Mononuclear cell (primary cell): ENCODE results near the gene IL18BP. TPM values are rescaled to one million over a fixed set of nuclear protein-coding genes. Genes with fewer than 3 reads are reported as not detected.

ENCODE experiments used
- H3K27me3 ChIP-seq: 2 replicates; pipeline ENCODE4 v1.6.0; 2011; ENCODE audit warnings: low read length, control low read depth; ENCODE audit not compliant: insufficient read depth
- H3K4me1 ChIP-seq: 2 replicates; pipeline ENCODE4 v1.5.1; 2011; ENCODE audit warnings: mild to moderate bottlenecking, low read length, control low read depth; ENCODE audit not compliant: insufficient read depth
- H3K4me3 ChIP-seq: 2 replicates; pipeline ENCODE4 v1.5.1; 2011; ENCODE audit warnings: mild to moderate bottlenecking, low read length, moderate library complexity
- H3K9me3 ChIP-seq: 2 replicates; pipeline ENCODE4 v1.5.1; 2011; ENCODE audit warnings: low read depth, mild to moderate bottlenecking, control low read depth, low read length
- total RNA-seq: library from RNA; depleted of rRNA; stranded (reverse); fragments of >200 nt; gene quantifications from one replicate; pipeline ENCODE4 v1.2.3, GENCODE V29; 2012

Gene IL18BP
- total RNA-seq, 1 donor: 9.6 TPM

DNA sequence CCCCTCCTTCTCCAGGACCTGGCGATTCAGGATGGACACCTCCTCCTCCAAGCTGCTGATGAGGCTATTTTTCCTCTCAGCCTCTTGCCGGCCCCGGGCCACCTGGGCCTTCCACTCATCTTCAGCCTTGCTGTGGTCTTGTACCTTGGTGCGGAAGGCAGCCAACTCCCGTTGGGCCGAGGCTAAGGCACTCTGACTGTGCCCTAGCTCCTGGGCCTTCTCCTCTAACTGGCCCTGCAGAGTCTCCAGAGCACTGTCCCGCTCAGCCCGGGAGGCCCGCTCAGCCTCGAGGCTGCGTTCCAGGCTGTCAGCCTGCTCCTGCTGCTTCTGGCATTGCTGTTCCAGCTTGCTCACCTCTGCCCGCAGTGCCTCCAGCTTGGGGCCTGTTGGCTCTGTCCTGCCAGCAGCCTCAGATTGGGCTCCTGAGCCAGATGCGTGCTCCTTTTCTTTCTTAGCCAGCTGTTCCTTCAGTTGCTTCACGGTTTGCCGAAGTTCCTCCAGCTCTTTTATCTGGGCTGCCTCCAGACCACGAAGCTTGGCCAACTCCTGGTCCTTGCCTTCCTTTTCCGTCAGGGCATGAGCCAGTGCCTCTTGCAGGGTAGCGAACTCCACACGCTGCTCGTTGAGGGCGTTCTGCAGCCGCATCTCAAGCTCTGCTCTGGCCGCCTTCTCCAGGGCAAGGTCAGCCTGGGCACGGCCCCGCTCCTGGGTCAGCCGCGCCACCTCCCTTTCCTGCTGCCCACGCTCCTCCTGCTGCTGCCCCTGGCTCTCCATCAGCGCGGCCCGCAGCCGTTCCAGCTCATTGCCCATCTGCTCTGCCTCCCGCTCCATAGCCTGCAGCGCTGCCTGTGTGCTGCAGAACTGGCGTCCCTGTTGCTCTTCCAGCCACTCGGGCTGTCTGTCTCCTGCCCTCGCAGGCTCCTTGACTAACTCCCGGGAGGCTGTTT is 15.3 kb downstream of the IL18BP start:
- no peaks in the 10 kb centered on the region for H3K9me3 ChIP-seq
- H3K4me1 ChIP-seq: no peaks in the 10 kb centered on the region
- no peaks in the 10 kb centered on the region for H3K27me3 ChIP-seq
- no peak overlapping the region for H3K4me3 ChIP-seq

DNA sequence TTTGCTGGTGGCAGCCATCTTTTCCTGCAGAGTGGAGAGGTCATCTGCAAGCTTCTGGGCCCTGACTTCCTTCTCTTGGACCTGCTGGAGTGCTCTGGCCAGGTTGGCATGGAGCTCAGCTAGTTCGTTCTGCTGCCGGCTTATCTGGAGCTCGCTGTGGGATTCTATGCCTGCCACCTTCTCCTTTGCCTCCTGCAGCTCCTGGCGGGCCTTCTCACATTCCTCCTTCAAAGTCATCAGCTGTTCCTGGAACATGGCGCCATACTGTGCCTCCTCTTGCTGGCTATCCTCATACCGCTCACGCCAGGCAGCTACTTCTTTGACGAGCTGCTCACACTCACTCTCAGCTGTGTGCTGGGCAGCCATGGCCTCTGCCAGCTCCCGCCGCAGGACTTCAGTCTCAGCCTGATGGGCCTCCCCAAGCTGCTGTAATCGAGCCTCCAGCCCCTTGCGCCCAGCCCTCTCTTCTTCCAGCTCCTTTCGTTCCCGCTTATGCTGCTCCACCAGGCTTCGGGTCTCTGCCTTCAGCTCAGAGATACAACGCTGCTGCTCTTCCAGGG is 16.1 kb downstream of the IL18BP start:
- no peaks in the 10 kb centered on the region for H3K9me3 ChIP-seq
- H3K4me3 ChIP-seq: no peak overlapping the region
- H3K4me1 ChIP-seq: no peaks in the 10 kb centered on the region
- no peaks in the 10 kb centered on the region for H3K27me3 ChIP-seq

DNA sequence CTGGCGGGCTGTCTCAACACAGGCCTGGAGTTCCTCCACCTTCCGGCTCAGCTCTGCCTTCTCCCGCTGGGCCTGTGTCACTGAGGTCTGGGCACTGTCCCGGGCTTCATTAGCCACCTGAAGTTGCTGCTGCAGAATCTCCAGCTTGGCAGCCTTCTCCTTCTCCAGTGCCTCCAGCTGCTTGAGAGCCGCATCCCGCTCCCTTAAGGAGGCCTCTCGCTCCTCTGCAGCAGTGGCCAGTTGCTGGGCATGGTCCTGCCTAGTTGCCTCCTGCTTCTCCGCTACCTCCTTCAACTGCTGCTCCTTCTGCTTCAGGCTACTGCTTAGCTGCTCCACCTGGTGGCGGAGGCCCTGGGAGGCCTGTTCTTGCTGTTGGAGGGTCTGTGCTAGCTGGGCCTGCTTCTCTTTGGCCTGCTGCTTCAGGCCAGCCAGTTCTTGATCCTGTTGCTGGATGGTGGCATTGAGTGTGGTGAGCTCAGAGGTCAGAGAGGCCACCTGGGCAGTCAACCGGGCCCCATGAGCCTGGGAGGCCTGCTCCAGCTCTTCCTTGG is 16.9 kb downstream of the IL18BP start:
- H3K27me3 ChIP-seq: no peaks in the 10 kb centered on the region
- H3K9me3 ChIP-seq: no peaks in the 10 kb centered on the region
- H3K4me1 ChIP-seq: no peaks in the 10 kb centered on the region
- no peak overlapping the region for H3K4me3 ChIP-seq

DNA sequence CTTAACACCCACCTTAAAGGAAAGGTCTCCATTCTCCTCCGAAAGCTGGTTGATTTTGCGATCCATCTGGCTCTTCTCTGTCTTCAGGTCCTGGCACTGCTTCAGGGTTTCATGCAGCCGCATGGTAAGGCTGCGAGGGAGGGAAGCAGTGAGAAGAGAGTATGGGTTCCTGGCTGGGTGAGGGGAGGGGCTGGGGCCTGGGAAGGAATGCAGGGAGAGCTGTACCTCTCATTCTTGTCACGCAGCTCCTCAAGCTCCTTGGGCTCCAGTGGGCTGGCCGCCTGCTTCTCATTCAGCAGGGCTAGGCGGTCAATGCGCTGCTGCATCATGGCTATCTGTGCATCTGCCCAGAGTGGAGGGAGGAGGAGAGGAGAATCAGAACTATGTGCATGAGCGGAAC is 19.5 kb downstream of the IL18BP start:
- H3K9me3 ChIP-seq: no peaks in the 10 kb centered on the region
- no peaks in the 10 kb centered on the region for H3K4me1 ChIP-seq
- H3K4me3 ChIP-seq: no peak overlapping the region
- no peaks in the 10 kb centered on the region for H3K27me3 ChIP-seq

DNA sequence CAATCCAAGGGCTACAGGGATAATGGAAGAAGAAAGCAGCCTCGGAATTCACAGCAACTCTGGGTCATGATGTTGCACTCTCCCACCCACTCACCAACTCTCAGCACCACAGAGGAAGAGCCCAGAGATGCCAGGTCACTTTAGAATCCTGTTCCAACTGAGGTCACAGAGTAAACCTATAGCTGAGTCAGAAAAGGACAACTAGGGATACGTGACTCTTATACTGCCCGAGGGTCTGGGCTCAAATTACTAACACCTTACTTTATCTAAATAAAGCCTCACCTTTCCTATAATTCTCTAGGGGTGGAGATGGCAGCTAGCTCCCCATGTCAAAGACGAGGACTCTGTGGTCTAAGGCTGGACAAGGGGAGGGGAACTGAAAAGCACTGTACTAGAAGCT is 24.6 kb downstream of the IL18BP start:
- Histone ChIP-seq H3K4me3 (no peak overlapping the region), H3K9me3 (no peaks in the 10 kb centered on the region), H3K27me3 (no peaks in the 10 kb centered on the region), H3K4me1 (peaks cover 7% of the 10 kb centered on the region)

DNA sequence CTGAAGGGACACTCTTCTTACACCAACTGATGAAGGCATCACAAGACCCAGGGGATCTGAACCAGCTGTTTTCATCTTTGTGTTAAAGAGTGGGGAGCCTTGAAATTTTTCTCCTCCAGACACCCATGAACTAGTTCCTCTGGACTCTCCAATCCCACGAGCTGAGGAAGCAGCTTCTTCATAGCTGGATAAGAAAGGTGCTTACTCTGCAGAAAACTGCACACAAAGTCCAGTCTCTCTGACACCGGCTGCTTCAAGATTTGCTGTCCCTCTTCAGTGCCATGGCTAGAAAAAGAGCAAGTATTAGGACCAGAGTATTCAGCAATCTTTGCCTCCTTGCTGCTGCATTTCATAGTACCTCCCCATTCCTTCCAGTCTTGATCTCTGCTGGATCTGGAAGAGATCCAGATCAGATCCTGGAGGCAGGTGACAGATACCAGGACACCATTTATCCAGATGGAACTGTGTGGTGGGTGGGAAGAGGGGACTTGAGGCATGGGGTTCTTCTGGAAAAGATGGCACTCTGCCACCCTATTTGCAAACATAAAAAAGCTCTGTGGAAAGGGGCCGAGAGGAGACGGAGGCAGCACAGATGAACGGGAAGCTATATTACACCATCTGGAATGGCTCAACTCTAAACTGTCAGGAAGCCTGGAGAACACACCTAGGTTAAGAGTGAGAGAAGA is 25.5 kb downstream of the IL18BP start:
- Histone ChIP-seq H3K27me3 (no peaks in the 10 kb centered on the region), H3K4me3 (no peak overlapping the region), H3K4me1 (peaks cover 7% of the 10 kb centered on the region), H3K9me3 (no peaks in the 10 kb centered on the region)

DNA sequence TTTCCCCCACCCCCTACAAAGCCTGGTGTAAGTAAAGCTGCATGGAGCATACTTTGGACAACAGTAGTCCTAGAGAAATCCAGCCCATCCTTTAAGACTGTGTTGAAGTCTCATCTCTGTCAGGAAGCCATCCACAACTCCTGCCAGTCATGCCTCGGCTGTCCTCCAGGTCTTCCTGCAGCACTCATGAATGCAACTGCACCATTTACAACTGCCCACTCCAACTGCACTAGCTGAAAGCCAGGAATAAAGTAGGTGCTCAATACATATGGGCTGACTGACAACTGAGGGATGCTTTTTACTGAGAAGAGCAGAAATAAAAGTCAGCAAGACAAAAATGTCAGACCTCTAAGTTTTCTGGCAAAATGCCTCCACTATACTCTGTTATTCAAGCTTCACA is 27.4 kb downstream of the IL18BP start:
- Histone ChIP-seq H3K4me3 (no peak overlapping the region), H3K9me3 (no peaks in the 10 kb centered on the region), H3K27me3 (no peaks in the 10 kb centered on the region), H3K4me1 (peaks cover 12% of the 10 kb centered on the region)

DNA sequence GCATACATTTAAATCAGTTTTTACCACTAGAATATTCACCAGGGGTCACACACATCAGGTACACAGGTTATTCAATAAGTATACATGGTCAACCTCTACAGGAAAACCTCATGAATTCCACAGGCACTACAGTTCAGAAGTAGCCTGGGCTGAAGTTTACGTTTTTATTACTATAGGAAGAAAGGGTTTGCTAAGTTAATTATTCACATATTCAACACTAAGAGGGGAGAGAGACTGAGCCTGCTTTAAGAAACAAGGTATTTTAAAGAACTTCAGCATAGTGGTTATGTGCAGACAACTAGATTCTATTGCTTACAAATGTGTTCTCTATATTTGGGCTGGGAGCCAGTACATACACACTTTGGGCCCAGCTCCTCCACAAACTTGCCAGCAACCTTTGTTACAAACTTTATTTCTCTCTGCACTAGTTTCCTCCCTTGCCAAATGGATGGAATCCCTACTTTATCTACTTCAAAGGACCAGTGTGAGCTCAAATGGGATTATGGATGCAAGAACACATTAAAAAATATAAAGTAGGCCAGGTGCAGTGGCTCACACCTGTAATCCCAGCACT is 31.9 kb downstream of the IL18BP start:
- Histone ChIP-seq H3K27me3 (no peaks in the 10 kb centered on the region), H3K4me1 (peaks cover 24% of the 10 kb centered on the region), H3K9me3 (no peaks in the 10 kb centered on the region)

DNA sequence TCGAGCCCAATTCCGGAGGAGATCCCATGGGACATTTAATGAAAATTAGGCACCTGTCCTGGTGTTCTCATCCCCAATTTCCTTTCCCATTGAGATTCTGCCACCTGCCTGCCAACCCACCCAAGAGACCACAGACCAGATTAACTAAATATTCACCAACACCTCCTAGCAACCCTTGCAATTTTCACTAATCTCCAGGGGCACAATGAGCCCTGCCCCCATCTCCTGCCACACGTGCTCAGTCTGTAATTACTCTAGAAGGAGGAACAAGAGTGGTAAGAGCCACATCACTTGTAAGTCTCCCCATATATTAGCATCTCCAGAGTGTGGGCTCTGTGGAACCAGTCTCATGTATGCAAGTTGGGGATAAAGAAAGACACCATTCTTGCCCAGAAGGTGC is 38.0 kb downstream of the IL18BP start:
- Histone ChIP-seq H3K4me3 (no peak overlapping the region), H3K4me1 (peaks cover 56% of the 10 kb centered on the region), H3K9me3 (no peaks in the 10 kb centered on the region), H3K27me3 (no peaks in the 10 kb centered on the region)

More for the DNA sequence above, 31.9 kb downstream of the IL18BP start:
- no peak overlapping the region for H3K4me3 ChIP-seq

DNA sequence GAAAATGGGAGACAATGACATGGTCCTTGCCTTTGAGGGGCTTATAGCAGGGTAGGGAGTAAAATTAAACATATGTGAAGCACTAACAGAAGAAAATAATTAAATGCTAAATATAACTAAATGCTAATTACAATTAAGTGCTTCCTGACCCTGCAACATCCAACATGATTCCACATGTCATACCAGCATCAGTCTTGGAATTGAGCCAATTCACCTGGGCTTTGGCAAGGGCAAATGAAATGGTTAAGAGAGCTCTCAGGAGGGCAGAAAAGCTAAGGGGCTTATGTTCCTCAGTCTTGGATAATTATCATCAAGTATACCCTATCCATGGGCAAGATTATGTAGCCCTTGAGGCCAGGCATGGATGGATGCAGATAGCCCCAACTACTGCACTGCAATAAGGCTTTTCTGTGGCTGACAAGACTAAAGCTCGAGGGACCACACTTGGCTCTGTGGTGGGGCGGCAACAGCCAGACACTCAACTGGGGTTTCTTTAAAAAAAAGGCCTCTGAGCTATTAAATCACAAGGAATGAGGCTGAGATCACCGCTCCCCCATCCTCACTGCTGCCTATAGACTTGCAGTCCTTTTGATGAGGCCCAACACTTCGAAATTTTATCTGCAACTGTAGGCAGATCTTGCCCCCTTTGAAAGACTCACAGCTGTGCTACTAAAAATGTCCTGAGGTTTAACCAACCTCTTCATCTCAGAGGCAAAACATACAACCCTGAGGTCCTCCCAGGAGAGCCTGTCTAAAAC is 39.0 kb downstream of the IL18BP start:
- Histone ChIP-seq H3K27me3 (no peaks in the 10 kb centered on the region), H3K9me3 (no peaks in the 10 kb centered on the region), H3K4me1 (peaks cover 58% of the 10 kb centered on the region), H3K4me3 (no peak overlapping the region)

DNA sequence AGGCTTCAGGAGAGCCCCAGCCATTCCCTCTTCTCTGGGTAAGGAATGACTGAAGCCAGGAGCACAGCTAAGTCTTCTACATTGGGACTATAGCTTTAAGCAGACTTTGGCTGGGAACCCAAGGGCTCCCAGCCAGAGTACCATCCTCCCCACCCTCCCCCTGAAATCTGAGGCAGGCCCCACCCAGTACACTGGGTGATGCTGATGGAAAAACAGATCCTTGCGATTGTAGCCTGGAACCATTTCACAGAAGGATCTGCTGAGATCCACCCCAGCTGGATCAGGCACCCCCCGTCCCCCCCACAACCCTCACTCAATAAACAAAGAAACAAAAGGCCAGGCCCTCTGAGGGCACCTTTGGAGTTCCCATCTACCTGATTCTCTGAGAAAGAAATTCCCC is 39.8 kb downstream of the IL18BP start:
- no peaks in the 10 kb centered on the region for H3K9me3 ChIP-seq
- H3K27me3 ChIP-seq: no peaks in the 10 kb centered on the region
- H3K4me3 ChIP-seq: no peak overlapping the region
- H3K4me1 ChIP-seq: peaks cover 60% of the 10 kb centered on the region

DNA sequence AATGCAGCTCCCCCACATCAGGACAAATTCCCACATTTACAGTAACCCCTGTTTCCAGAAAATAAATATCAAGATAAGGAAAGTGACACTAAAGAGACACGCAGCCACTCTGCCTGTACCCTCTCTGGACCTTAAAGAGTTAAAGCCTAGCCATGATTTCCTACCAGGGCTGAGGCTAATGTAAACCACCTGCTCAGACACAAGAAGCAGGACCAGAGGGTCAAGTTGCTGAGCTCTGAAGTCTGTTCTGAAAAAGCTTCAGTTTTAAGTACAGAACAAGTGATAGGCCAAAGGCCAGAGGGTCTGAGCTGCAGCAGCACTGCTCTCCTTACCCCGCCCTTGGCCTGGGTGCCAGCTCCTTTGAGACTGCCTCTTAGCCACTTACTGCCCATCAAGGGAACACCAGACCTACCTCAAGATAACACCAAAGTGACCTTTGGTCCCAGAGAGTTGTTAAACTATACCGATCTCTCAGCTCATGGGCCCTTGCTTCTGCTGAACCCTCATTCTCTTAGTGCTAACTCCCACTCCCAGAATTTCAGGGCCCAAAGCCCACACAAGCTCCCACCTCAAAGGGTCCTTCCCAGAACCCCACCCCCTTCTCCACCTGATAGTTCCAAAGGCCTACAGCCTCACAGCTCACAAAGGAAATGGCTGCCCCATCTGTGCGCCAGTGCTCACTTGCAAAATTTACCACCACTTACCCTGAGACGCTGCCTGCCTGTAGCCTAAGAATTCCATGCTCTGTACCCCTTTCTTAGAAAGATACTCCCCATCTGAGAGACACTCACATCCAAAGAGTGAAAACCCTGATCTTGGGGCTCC is 40.5 kb downstream of the IL18BP start:
- H3K4me1 ChIP-seq: peaks cover 60% of the 10 kb centered on the region
- H3K4me3 ChIP-seq: peak overlapping the region; percentile 71
- H3K9me3 ChIP-seq: no peaks in the 10 kb centered on the region
- no peaks in the 10 kb centered on the region for H3K27me3 ChIP-seq

DNA sequence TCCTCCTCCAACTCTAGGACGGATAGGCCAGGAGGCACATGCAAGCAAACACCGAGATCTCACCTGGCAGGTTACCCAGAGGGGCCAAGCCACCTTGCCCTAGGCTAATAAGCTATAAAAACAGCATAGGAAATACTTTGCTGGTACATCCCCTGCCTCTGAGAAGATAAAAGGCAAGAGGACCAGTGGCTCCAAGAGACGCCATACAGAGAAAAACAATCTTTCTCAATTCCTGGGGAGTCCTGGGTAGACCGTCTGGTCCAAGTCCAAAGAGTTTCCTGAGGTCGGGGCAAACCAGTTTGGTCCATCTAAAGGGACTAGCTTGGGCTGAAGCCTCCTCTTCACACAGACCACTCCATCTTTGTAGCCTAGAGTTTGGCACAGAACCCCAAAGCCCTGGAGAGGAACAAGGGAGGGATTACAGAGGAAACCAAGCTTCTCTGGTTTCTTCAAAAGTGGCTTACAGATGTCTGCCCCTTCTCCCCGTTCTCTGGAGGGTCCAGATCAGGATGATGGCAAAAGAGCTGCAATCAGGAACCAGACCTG is 41.2 kb downstream of the IL18BP start:
- no peaks in the 10 kb centered on the region for H3K27me3 ChIP-seq
- H3K4me1 ChIP-seq: peaks cover 60% of the 10 kb centered on the region
- H3K9me3 ChIP-seq: no peaks in the 10 kb centered on the region
- H3K4me3 ChIP-seq: peak overlapping the region; percentile 71
